SK-N-SH (cell line): Measurements from ENCODE around the gene KCNQ2. TPM values are rescaled to one million over a fixed set of nuclear protein-coding genes. Genes with fewer than 3 reads are reported as not detected.

Experiments used
- CTCF ChIA-PET: fragments of 300-600, 350-600 bp; formaldehyde crosslinking; extraction: SDS; loops from one replicate; lab custom pipeline; 2021; lab: Yijun Ruan, JAX
- POLR2A ChIA-PET: fragments of 350-600 bp; sonication (Branson Sonifier 250); formaldehyde crosslinking; extraction: SDS; loops from one replicate; lab custom pipeline; 2020; ENCODE audit warnings: antibody characterized with exemption, inconsistent platforms; lab: Yijun Ruan, JAX
- DNase-seq: peaks from one replicate; pipeline ENCODE4 v3.0.0; 2012
- H2AFZ ChIP-seq: fragments of 200-600 bp; sonication (generic); 2 replicates; pipeline ENCODE4 v1.8.1; 2016; ENCODE audit warnings: antibody characterized with exemption, mild to moderate bottlenecking, low read depth
- H3F3A ChIP-seq: fragments of 200-600 bp; sonication (generic); replicated peaks from 2 replicates; pipeline ENCODE3; 2016; ENCODE audit warnings: antibody characterized with exemption, mild to moderate bottlenecking; ENCODE audit not compliant: insufficient read depth
- H3K27ac ChIP-seq, 2 experiments: fragments of 200-500 bp in 1 of 2; fragments of 200-600 bp in 1 of 2; sonication (Bioruptor generic) in 1 of 2; sonication (generic), shearing (Covaris generic) in 1 of 2; 2 replicates each; pipeline versions ENCODE4 v1.5.1 to v1.6.1; 2014 to 2016; ENCODE audit warnings: low read depth in 2 of 2, inconsistent platforms in 1 of 2, low read length in 1 of 2, mild to moderate bottlenecking in 1 of 2, mixed read lengths in 1 of 2
- H3K27me3 ChIP-seq: fragments of 200-600 bp; sonication (generic), shearing (Covaris generic); 2 replicates; pipeline ENCODE4 v1.6.1; 2016; ENCODE audit warnings: mixed run types; ENCODE audit not compliant: insufficient read depth
- H3K36me3 ChIP-seq, 2 experiments: fragments of 200-500 bp in 1 of 2; fragments of 200-600 bp in 1 of 2; sonication (Bioruptor generic) in 1 of 2; sonication (generic) in 1 of 2; replicated peaks in 1 of 2; 2 replicates each; pipeline versions ENCODE3 to v1.5.1; 2014 to 2016; ENCODE audit warnings: low read length in 1 of 2, mild to moderate bottlenecking in 1 of 2; ENCODE audit not compliant: insufficient read depth in 2 of 2, control insufficient read depth in 1 of 2
- H3K4me1 ChIP-seq, 2 experiments: fragments of 200-500 bp in 1 of 2; fragments of 200-600 bp in 1 of 2; sonication (Bioruptor generic) in 1 of 2; sonication (generic), shearing (Covaris generic) in 1 of 2; 2 replicates each; pipeline versions ENCODE4 v1.5.1 to v1.6.1; 2014 to 2016; ENCODE audit warnings: low read depth in 1 of 2, low read length in 1 of 2, mixed run types in 1 of 2; ENCODE audit not compliant: insufficient read depth in 2 of 2, control insufficient read depth in 1 of 2
- H3K4me2 ChIP-seq: fragments of 200-600 bp; sonication (generic), shearing (Covaris generic); 2 replicates; pipeline ENCODE4 v1.6.1; 2017; ENCODE audit warnings: mixed run types
- H3K4me3 ChIP-seq, 2 experiments: fragments of 200-500 bp in 1 of 2; fragments of 200-600 bp in 1 of 2; sonication (Bioruptor generic) in 1 of 2; sonication (generic), shearing (Covaris generic) in 1 of 2; 2 replicates each; pipeline versions ENCODE4 v1.5.1 to v1.8.1; 2014 to 2016; ENCODE audit warnings: low read depth in 2 of 2, inconsistent platforms in 1 of 2, low read length in 1 of 2, mild to moderate bottlenecking in 1 of 2, mixed read lengths in 1 of 2, moderate library complexity in 1 of 2
- H3K79me2 ChIP-seq: fragments of 200-600 bp; sonication (generic); 2 replicates; pipeline ENCODE4 v1.8.1; 2017; ENCODE audit warnings: mild to moderate bottlenecking; ENCODE audit not compliant: insufficient read depth
- H3K9ac ChIP-seq: fragments of 200-600 bp; sonication (generic); 2 replicates; pipeline ENCODE4 v1.6.1; 2017; ENCODE audit warnings: mixed run types
- H3K9me2 ChIP-seq: fragments of 200-600 bp; sonication (generic); 2 replicates; pipeline ENCODE4 v1.6.1; 2017; ENCODE audit warnings: mixed run types
- H3K9me3 ChIP-seq: fragments of 200-600 bp; sonication (generic); 2 replicates; pipeline ENCODE4 v1.6.1; 2017; ENCODE audit warnings: mixed run types, mild to moderate bottlenecking, moderate library complexity
- H4K20me1 ChIP-seq: fragments of 200-600 bp; sonication (generic); 2 replicates; pipeline ENCODE4 v1.6.1; 2017; ENCODE audit warnings: mild to moderate bottlenecking, mixed run types; ENCODE audit not compliant: insufficient read depth
- CTCF ChIP-seq: fragments of 200-600 bp; sonication (generic); IDR thresholded peaks from 2 replicates; pipeline ENCODE4 v1.6.1; 2017; ENCODE audit warnings: antibody characterized with exemption, mild to moderate bottlenecking, moderate library complexity
- ELF1 ChIP-seq: IDR thresholded peaks from 2 replicates; pipeline ENCODE4 v1.4.0; 2012
- EZH2phosphoT487 ChIP-seq: fragments of 200-600 bp; sonication (generic); IDR thresholded peaks from 2 replicates; pipeline ENCODE4 v1.6.1; 2017; ENCODE audit warnings: low read depth, mixed run types, mild to moderate bottlenecking, antibody characterized with exemption, moderate library complexity, borderline replicate concordance
- FOSL2 ChIP-seq: IDR thresholded peaks from 2 replicates; pipeline ENCODE4 v1.4.0; 2012; ENCODE audit warnings: low read depth, mild to moderate bottlenecking, moderate library complexity, borderline replicate concordance
- FOXJ3 ChIP-seq: sonication (generic); formaldehyde crosslinking; IDR thresholded peaks from 2 replicates; pipeline ENCODE4 v1.5.1; 2020; ENCODE audit warnings: mild to moderate bottlenecking, missing genetic modification reagents
- FOXM1 ChIP-seq: IDR thresholded peaks from 2 replicates; pipeline ENCODE4 v1.4.0; 2012; ENCODE audit warnings: low read depth, mild to moderate bottlenecking
- GABPA ChIP-seq: IDR thresholded peaks from 2 replicates; pipeline ENCODE4 v1.4.0; 2012; ENCODE audit warnings: low read depth, mild to moderate bottlenecking
- GATA2 ChIP-seq: sonication (generic); formaldehyde crosslinking; IDR thresholded peaks from 2 replicates; pipeline ENCODE4 v1.5.0; 2020; ENCODE audit warnings: mild to moderate bottlenecking, missing genetic modification reagents
- IRF3 ChIP-seq: fragments of 150-350 bp; IDR thresholded peaks from 2 replicates; pipeline ENCODE4 v1.6.1; 2016; ENCODE audit warnings: mild to moderate bottlenecking, low read depth, low read length
- JUND ChIP-seq: IDR thresholded peaks from 2 replicates; pipeline ENCODE4 v1.4.0; 2012
- MAX ChIP-seq: IDR thresholded peaks from 2 replicates; pipeline ENCODE4 v1.4.0; 2012; ENCODE audit warnings: low read depth
- MXI1 ChIP-seq: IDR thresholded peaks from 2 replicates; pipeline ENCODE4 v1.6.1; 2012; ENCODE audit warnings: mild to moderate bottlenecking, low read depth, low read length, improper control_type of control experiment
- NFIC ChIP-seq: IDR thresholded peaks from 2 replicates; pipeline ENCODE4 v1.4.0; 2012; ENCODE audit warnings: borderline replicate concordance
- PBX3 ChIP-seq: IDR thresholded peaks from 2 replicates; pipeline ENCODE4; 2012
- RFX5 ChIP-seq: IDR thresholded peaks from 2 replicates; pipeline ENCODE4 v1.6.1; 2012; ENCODE audit warnings: mild to moderate bottlenecking, improper control_type of control experiment, low read length
- RXRA ChIP-seq: IDR thresholded peaks from 2 replicates; pipeline ENCODE4 v1.4.0; 2012; ENCODE audit warnings: low read depth, mild to moderate bottlenecking, borderline replicate concordance
- SMC3 ChIP-seq: IDR thresholded peaks from 2 replicates; pipeline ENCODE4 v1.6.1; 2012; ENCODE audit warnings: low read depth, low read length, improper control_type of control experiment
- TAF1 ChIP-seq: IDR thresholded peaks from 2 replicates; pipeline ENCODE4 v1.6.1; 2012; ENCODE audit warnings: low read depth, mild to moderate bottlenecking, low read length, moderate library complexity, borderline replicate concordance
- TCF12 ChIP-seq: IDR thresholded peaks from 2 replicates; pipeline ENCODE4 v1.4.0; 2012
- TEAD4 ChIP-seq: IDR thresholded peaks from 2 replicates; pipeline ENCODE4 v1.4.0; 2012; ENCODE audit warnings: mild to moderate bottlenecking, borderline replicate concordance; ENCODE audit not compliant: insufficient read depth
- ZBTB33 ChIP-seq: IDR thresholded peaks from 2 replicates; pipeline ENCODE4 v1.4.0; 2012; ENCODE audit warnings: low read depth, borderline replicate concordance
- WGBS: methylation state at CpG from one replicate; pipeline ENCODE4 v1.1.6; 2017; ENCODE audit warnings: low lambda C conversion rate; 5-methylcytosine and 5-hydroxymethylcytosine counted together
- polyA plus RNA-seq, 3 experiments: library from polyadenylated mRNA; depleted of rRNA; stranded (reverse); fragments of >200 nt; gene quantifications; 2 replicates each; pipeline ENCODE4 v1.2.3, GENCODE V29; 2012

KCNQ2 gene
- polyA plus RNA-seq, 1 of the 3 experiments (the other 2 are of a cell fraction), result 3.9 TPM

GRCh38 chr20:63421913-63422312 lies 50.5 kb downstream of the KCNQ2 start:
- no peak for DNase-seq
- H3K27ac ChIP-seq, result no peak overlapping the region
- no peak overlapping the region for H3K4me3 ChIP-seq
- H3K79me2 ChIP-seq, result no peaks in the 10 kb centered on the region
- no peaks in the 10 kb centered on the region for H3K9me2 ChIP-seq
- H3K36me3 ChIP-seq, result no peaks in the 10 kb centered on the region
- H3F3A ChIP-seq, result no peaks in the 10 kb centered on the region
- no peak overlapping the region for H3K4me2 ChIP-seq
- H4K20me1 ChIP-seq, result no peaks in the 10 kb centered on the region
- no peaks in the 10 kb centered on the region for H3K9me3 ChIP-seq
- 41% methylated on average over 6 of the region's 17 CpGs for WGBS
- no peak overlapping the region for H2AFZ ChIP-seq
- CTCF ChIA-PET, result interaction anchor here (0.7 kb wide), 1 partner anchor 12 kb away, joined by 4 read pairs; no protein-coding TSS in a partner anchor
- H3K4me1 ChIP-seq, result peaks cover 0 to 13% of the 10 kb centered on the region in 2 experiments; a peak in 1 of 4 replicates
- POLR2A ChIA-PET, result no interaction called here
- H3K9ac ChIP-seq, result no peak overlapping the region
- no peaks in the 10 kb centered on the region for H3K27me3 ChIP-seq
- no peak for TF ChIP-seq FOXJ3 (CRISPR knock-in tag)
- TF ChIP-seq GABPA, result no peak
- TF ChIP-seq GATA2 (CRISPR knock-in tag), result no peak
- no peak for TF ChIP-seq TCF12
- no peak for TF ChIP-seq RXRA
- TF ChIP-seq MAX, result no peak
- TF ChIP-seq NFIC, result no peak
- no peak for TF ChIP-seq TAF1
- TF ChIP-seq IRF3, result no peak
- no peak for TF ChIP-seq ELF1
- TF ChIP-seq SMC3, result no peak
- no peak for TF ChIP-seq JUND
- TF ChIP-seq CTCF, result no peak
- TF ChIP-seq EZH2phosphoT487, result no peak

GRCh38 chr20:63421094-63421692 lies 51.3 kb downstream of the KCNQ2 start:
- no peaks in the 10 kb centered on the region for H4K20me1 ChIP-seq
- no peaks in the 10 kb centered on the region for H3K27me3 ChIP-seq
- H3K9me3 ChIP-seq, result no peaks in the 10 kb centered on the region
- H3K9me2 ChIP-seq, result no peaks in the 10 kb centered on the region
- no peaks in the 10 kb centered on the region for H3K36me3 ChIP-seq
- peaks cover 0 to 20% of the 10 kb centered on the region in 2 experiments; a peak in 1 of 4 replicates for H3K4me1 ChIP-seq
- DNase-seq, result no peak
- 46% methylated on average over 9 of the region's 29 CpGs for WGBS
- ChIA-PET POLR2A (interaction anchor here (0.6 kb wide), 1 partner anchor 99 kb away, joined by 3 read pairs; the partner anchor contains the start of gene PPDPF), CTCF (interaction anchor here (0.7 to 1.6 kb wide), 2 partner anchors 13 to 39 kb away, joined by 4 to 5 read pairs; no protein-coding TSS in a partner anchor)
- H3K79me2 ChIP-seq, result no peaks in the 10 kb centered on the region
- H3K4me2 ChIP-seq, result no peak overlapping the region
- no peak overlapping the region for H3K4me3 ChIP-seq
- no peak overlapping the region for H2AFZ ChIP-seq
- H3K9ac ChIP-seq, result no peak overlapping the region
- H3K27ac ChIP-seq, result no peak overlapping the region
- H3F3A ChIP-seq, result no peaks in the 10 kb centered on the region
- TF ChIP-seq ZBTB33 (no peak), MAX (no peak), PBX3 (no peak), TAF1 (no peak), FOXM1 (no peak), FOSL2 (no peak), RFX5 (no peak), SMC3 (no peak), TEAD4 (no peak), ELF1 (no peak), EZH2phosphoT487 (no peak), FOXJ3 (CRISPR knock-in tag) (no peak), MXI1 (no peak)
